NCI-H748 (cell line): ENCODE data around the gene LDLRAD4.

Source experiments
- DNase-seq: peaks from one replicate; lab custom pipeline; 2025; ENCODE audit not compliant: unreplicated experiment; lab: John Stamatoyannopoulos, UW

Gene LDLRAD4

GRCh38 chr18:13201292-13201691 lies 17.3 kb upstream of the LDLRAD4 start:
- DNase-seq = no peak

- DNase-seq = no peak
Measured at GRCh38 chr18:13202571-13202970, 16.0 kb upstream of the LDLRAD4 start.

GRCh38 chr18:13206301-13206700 lies 12.3 kb upstream of the LDLRAD4 start:
- DNase-seq = no peak

- DNase-seq = no peak
Measured at GRCh38 chr18:13207294-13207693, 11.3 kb upstream of the LDLRAD4 start.

- no peak for DNase-seq
Measured at GRCh38 chr18:13211534-13211933, 7.0 kb upstream of the LDLRAD4 start.

GRCh38 chr18:13213036-13213795 lies 5.3 kb upstream of the LDLRAD4 start:
- DNase-seq = no peak

- DNase-seq = no peak
Measured at GRCh38 chr18:13214609-13215008, 4.0 kb upstream of the LDLRAD4 start.

- peak; percentile 88 for DNase-seq
Measured at GRCh38 chr18:13216092-13216582, 2.4 kb upstream of the LDLRAD4 start.

- DNase-seq = peak; percentile 74
Measured at GRCh38 chr18:13216711-13217465, 1.7 kb upstream of the LDLRAD4 start.

GRCh38 chr18:13217466-13217961 lies 1.0 kb upstream of the LDLRAD4 start:
- DNase-seq = peak; percentile 81

GRCh38 chr18:13217971-13218367 lies 591 bp upstream of the LDLRAD4 start:
- peak; percentile 57 for DNase-seq

- DNase-seq = peak; percentile 38
Measured at GRCh38 chr18:13218997-13219396, 437 bp downstream of the LDLRAD4 start.

GRCh38 chr18:13219593-13220159 lies 1.1 kb downstream of the LDLRAD4 start:
- DNase-seq = no peak

- peak; percentile 33 for DNase-seq
Measured at GRCh38 chr18:13220361-13220991, 1.9 kb downstream of the LDLRAD4 start.

GRCh38 chr18:13221869-13222855 lies 3.6 kb downstream of the LDLRAD4 start:
- peak; percentile 95 for DNase-seq

- DNase-seq = peak; percentile 97
Measured at GRCh38 chr18:13222856-13223281, 4.3 kb downstream of the LDLRAD4 start.

GRCh38 chr18:13223311-13224143 lies 5.0 kb downstream of the LDLRAD4 start:
- no peak for DNase-seq

- no peak for DNase-seq
Measured at GRCh38 chr18:13225261-13225660, 6.7 kb downstream of the LDLRAD4 start.

- no peak for DNase-seq
Measured at GRCh38 chr18:13226533-13227144, 8.1 kb downstream of the LDLRAD4 start.
